Measurements from ENCODE around the gene CREG1. TPM values are rescaled to one million over a fixed set of nuclear protein-coding genes. Genes with fewer than 3 reads are reported as not detected.
"Not testable (repeated sequence)": the region's sequence is repeated elsewhere in the genome, so short reads cannot be mapped to it uniquely, and the experiment has no call there.

Gene CREG1
- total RNA-seq, 2 donors from 2014 or later: 81.1 to 100 TPM

DNA sequence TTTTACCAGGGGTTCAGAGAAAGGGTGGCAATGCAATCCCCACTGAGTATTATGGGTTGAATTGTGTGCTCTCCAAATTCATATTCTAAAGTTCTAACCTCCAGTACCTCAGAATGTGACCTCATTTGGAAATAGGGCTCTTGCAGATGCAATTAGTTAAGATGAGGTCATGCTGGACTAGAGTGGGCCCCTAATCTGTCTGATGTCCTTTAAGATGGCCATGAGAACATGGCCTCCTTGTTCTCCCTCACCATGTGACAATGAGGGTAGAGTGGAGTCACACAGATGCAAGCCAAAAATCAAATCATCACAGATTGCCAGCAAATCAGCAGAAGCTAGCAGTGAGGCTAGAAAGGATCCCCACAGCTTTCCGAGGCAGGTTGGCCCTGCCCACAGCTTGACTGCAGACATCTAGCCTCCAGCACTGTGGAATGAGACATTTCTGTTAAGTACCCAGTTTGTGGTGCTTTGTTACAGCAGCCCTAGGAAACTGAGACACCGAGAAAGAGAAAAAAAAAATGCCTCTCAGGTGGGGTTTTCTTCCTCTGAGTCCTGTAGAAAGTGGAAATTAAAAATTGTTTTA is 25.5 kb upstream of the CREG1 start:
- Histone ChIP-seq H3K4me3 (no peak overlapping the region), H3K9me3 (no peaks in the 10 kb centered on the region), H3K27me3 (no peaks in the 10 kb centered on the region), H3K36me3 (replicated peaks in 1 of 2; ENCODE audit: insufficient read depth in 1 of 2, low read depth in 2 of 2) (no peaks in the 10 kb centered on the region), H3K27ac (no peak overlapping the region), H3K4me1 (no peaks in the 10 kb centered on the region)
- 57 to 60% methylated on average over 2 of the region's 2 CpGs for WGBS, 2 donors
- DNase-seq: no peak
- TF ChIP-seq POLR2A (IDR thresholded peaks at IDR 0.05): no peak
- TF ChIP-seq, protein P1, sequence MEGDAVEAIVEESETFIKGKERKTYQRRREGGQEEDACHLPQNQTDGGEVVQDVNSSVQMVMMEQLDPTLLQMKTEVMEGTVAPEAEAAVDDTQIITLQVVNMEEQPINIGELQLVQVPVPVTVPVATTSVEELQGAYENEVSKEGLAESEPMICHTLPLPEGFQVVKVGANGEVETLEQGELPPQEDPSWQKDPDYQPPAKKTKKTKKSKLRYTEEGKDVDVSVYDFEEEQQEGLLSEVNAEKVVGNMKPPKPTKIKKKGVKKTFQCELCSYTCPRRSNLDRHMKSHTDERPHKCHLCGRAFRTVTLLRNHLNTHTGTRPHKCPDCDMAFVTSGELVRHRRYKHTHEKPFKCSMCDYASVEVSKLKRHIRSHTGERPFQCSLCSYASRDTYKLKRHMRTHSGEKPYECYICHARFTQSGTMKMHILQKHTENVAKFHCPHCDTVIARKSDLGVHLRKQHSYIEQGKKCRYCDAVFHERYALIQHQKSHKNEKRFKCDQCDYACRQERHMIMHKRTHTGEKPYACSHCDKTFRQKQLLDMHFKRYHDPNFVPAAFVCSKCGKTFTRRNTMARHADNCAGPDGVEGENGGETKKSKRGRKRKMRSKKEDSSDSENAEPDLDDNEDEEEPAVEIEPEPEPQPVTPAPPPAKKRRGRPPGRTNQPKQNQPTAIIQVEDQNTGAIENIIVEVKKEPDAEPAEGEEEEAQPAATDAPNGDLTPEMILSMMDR (IDR thresholded peaks at IDR 0.05): no peak
- ATAC-seq: no peak
- intact Hi-C loops (cut with DNase I): no loop called here

DNA sequence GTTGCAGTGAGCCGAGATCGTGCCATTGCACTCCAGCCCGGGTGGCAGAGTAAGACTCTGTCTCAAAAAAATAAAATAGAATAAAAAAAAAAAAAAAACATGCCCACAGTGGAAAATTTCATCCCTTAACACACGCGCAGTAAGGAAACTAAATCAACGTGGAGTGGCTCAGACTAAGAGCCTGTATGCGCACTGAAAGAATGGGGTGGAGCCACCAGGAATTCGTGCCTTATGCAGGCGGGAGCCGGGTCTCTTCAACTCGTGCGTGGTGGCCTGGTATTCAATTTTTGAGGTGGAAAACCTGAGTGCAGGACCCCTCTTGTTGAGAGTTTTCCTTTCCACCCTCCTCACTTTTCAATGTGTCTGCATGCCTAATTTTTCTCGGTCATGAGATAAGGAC is 22.1 kb upstream of the CREG1 start:
- no peaks in the 10 kb centered on the region for H3K4me1 ChIP-seq
- no peaks in the 10 kb centered on the region for H3K36me3 ChIP-seq (replicated peaks in 1 of 2; ENCODE audit: insufficient read depth in 1 of 2, low read depth in 2 of 2)
- H3K27me3 ChIP-seq: no peaks in the 10 kb centered on the region
- H3K27ac ChIP-seq: no peak overlapping the region
- H3K4me3 ChIP-seq: no peak overlapping the region
- 75 to 79% methylated on average over 13 of the region's 13 CpGs for WGBS, 2 donors
- intact Hi-C loops (cut with DNase I): no loop called here
- ATAC-seq (no peak), DNase-seq (no peak)
- TF ChIP-seq, protein P1 (IDR thresholded peaks at IDR 0.05): no peak
- no peak for TF ChIP-seq POLR2A (IDR thresholded peaks at IDR 0.05)
- no peaks in the 10 kb centered on the region for H3K9me3 ChIP-seq

DNA sequence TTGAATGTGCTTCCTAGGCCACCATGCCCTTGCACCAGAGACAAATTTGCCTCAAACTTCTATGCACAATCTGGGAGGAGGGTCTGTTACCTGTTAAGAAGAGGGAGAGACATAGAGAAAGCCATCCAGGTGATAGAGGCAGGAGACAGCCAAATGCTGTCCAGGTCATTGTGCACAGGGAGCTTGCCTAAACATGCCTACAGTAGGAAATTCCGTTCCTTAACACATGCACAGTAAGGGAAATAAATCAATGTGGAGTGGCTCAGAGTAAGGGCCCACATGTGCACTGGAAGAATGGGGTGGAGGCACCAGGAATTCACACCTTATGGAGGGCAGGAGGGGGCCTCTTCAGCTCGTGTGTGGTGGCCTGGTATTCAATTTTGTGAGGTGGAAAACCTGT is 19.5 kb upstream of the CREG1 start:
- ATAC-seq (no peak), DNase-seq (no peak)
- Histone ChIP-seq H3K27me3 (no peaks in the 10 kb centered on the region), H3K4me1 (no peaks in the 10 kb centered on the region), H3K9me3 (no peaks in the 10 kb centered on the region), H3K36me3 (replicated peaks in 1 of 2; ENCODE audit: insufficient read depth in 1 of 2, low read depth in 2 of 2) (no peaks in the 10 kb centered on the region), H3K27ac (no peak overlapping the region), H3K4me3 (no peak overlapping the region)
- intact Hi-C loops (cut with DNase I): no loop called here
- TF ChIP-seq, protein P1 (IDR thresholded peaks at IDR 0.05): no peak
- WGBS, 2 donors: 29 to 55% methylated on average over 2 of the region's 2 CpGs

DNA sequence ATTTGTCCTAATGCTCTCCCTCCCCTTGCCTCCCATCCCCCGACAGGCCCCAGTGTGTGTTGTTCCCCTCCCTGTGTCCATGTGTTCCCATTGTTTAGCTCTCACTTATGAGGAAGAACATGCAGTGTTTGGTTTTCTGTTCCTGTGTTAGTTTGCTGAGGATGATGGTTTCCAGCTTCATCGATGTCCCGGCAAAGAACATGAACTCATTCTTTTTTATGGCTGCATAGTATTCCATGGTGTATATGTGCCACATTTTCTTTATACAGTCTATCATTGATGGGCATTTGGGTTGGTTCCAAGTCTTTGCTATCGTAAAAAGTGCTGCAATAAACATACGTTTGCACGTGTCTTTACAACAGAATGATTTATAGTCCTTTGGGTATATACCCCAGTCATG is 17.1 kb upstream of the CREG1 start:
- H3K36me3 ChIP-seq (replicated peaks in 1 of 2; ENCODE audit: insufficient read depth in 1 of 2, low read depth in 2 of 2); H3K9me3 ChIP-seq; H3K4me3 ChIP-seq; H3K27me3 ChIP-seq; ATAC-seq; H3K27ac ChIP-seq; DNase-seq; intact Hi-C loops (cut with DNase I); H3K4me1 ChIP-seq: not testable (repeated sequence)
- 68 to 81% methylated on average over 6 of the region's 6 CpGs for WGBS, 2 donors

- 75 to 81% methylated on average over 5 of the region's 5 CpGs for WGBS, 2 donors
Observed at GRCh38 chr1:167567663-167568062, 14.1 kb upstream of the CREG1 start.

More at GRCh38 chr1:167567663-167568062, 14.1 kb upstream of the CREG1 start:
- ATAC-seq (no peak), DNase-seq (no peak)
- Histone ChIP-seq H3K27me3 (no peaks in the 10 kb centered on the region), H3K9me3 (no peaks in the 10 kb centered on the region), H3K36me3 (replicated peaks in 1 of 2; ENCODE audit: insufficient read depth in 1 of 2, low read depth in 2 of 2) (no peaks in the 10 kb centered on the region), H3K4me1 (no peaks in the 10 kb centered on the region), H3K27ac (no peak overlapping the region), H3K4me3 (no peak overlapping the region)
- TF ChIP-seq, protein P1 (IDR thresholded peaks at IDR 0.05): no peak
- TF ChIP-seq POLR2A (IDR thresholded peaks at IDR 0.05): no peak
- intact Hi-C loops (cut with DNase I): no loop called here

All from body of pancreas (tissue), 4 donors.